ENCODE data around the gene ISCU. TPM values are rescaled to one million over a fixed set of nuclear protein-coding genes. Genes with fewer than 3 reads are reported as not detected.

The ISCU gene
- total and polyA plus RNA-seq, 8 donors: 83.3 to 256 (median 165) TPM

- Histone ChIP-seq H3K27ac (no peak overlapping the region), H3K9me3 (no peaks in the 10 kb centered on the region), H3K27me3 (peaks cover 0 to 10% (median 0%) of the 10 kb centered on the region in 3 donors), H3K36me3 (no peaks in the 10 kb centered on the region), H3K4me1 (no peaks in the 10 kb centered on the region), H3K4me3 (no peak overlapping the region)
- TF ChIP-seq EP300 (IDR thresholded peaks at IDR 0.05) (no peak), POLR2AphosphoS5 (IDR thresholded peaks at IDR 0.05) (no peak), POLR2A (IDR thresholded peaks at IDR 0.05) (no peak)
- TF ChIP-seq, protein P1, sequence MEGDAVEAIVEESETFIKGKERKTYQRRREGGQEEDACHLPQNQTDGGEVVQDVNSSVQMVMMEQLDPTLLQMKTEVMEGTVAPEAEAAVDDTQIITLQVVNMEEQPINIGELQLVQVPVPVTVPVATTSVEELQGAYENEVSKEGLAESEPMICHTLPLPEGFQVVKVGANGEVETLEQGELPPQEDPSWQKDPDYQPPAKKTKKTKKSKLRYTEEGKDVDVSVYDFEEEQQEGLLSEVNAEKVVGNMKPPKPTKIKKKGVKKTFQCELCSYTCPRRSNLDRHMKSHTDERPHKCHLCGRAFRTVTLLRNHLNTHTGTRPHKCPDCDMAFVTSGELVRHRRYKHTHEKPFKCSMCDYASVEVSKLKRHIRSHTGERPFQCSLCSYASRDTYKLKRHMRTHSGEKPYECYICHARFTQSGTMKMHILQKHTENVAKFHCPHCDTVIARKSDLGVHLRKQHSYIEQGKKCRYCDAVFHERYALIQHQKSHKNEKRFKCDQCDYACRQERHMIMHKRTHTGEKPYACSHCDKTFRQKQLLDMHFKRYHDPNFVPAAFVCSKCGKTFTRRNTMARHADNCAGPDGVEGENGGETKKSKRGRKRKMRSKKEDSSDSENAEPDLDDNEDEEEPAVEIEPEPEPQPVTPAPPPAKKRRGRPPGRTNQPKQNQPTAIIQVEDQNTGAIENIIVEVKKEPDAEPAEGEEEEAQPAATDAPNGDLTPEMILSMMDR (IDR thresholded peaks at IDR 0.05): no peak
- intact Hi-C loops (cut with DNase I; ENCODE audit: low total_unique reads): no loop called here
- no peak for DNase-seq
- 32 to 51% (median 40%) methylated on average over 3 to 7 of the region's 7 CpGs for WGBS, 5 donors
Observed at GRCh38 chr12:108583991-108584390, 21.6 kb downstream of the ISCU start.

DNA sequence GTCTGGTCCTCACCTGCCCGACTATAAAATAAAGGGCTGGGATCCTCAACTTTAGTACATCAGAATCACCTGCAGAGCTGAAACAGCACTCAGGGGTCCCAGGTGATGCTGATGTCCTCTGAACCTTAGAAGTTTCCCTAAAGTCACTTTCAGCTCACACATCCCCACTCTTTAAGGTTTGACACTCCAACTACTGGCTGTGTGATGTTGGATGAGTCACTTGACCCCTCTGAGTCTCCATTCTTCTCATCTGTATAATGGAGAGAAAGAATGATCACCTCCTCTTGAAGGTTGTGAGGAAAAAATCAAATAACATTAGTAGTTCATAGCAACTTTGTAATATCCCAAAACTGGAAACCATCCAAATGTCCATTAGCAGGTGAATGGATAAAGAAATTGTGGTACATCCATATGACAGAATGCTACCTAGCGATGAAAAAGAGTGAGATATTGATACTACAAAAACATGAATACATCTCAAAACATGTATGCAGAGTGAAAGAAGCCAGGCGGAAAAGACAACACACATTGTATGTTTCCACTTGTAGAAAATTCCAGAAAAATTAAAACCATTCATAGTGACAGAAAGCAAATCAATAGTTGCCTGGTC lies 22.2 kb downstream of the ISCU start:
- Histone ChIP-seq H3K9me3 (no peaks in the 10 kb centered on the region), H3K4me1 (no peaks in the 10 kb centered on the region), H3K27me3 (peaks cover 0 to 16% (median 0%) of the 10 kb centered on the region in 3 donors), H3K4me3 (no peak overlapping the region), H3K36me3 (no peaks in the 10 kb centered on the region), H3K27ac (no peak overlapping the region)
- DNase-seq: no peak
- intact Hi-C loops (cut with DNase I; ENCODE audit: low total_unique reads): no loop called here
- no peak for TF ChIP-seq EP300 (IDR thresholded peaks at IDR 0.05)
- no peak for TF ChIP-seq POLR2AphosphoS5 (IDR thresholded peaks at IDR 0.05)
- TF ChIP-seq, protein P1 (IDR thresholded peaks at IDR 0.05): no peak
- no peak for TF ChIP-seq POLR2A (IDR thresholded peaks at IDR 0.05)
- WGBS, 5 donors: 72 to 79% (median 76%) methylated on average over 3 of the region's 3 CpGs

GRCh38 chr12:108585864-108586263 lies 23.5 kb downstream of the ISCU start:
- Histone ChIP-seq H3K4me1 (no peaks in the 10 kb centered on the region), H3K4me3 (no peak overlapping the region), H3K27ac (no peak overlapping the region), H3K36me3 (no peaks in the 10 kb centered on the region), H3K9me3 (no peaks in the 10 kb centered on the region), H3K27me3 (peaks cover 0 to 22% (median 0%) of the 10 kb centered on the region in 3 donors)
- no peak for DNase-seq
- WGBS, 5 donors: 65 to 74% (median 73%) methylated on average over 4 of the region's 4 CpGs
- intact Hi-C loops (cut with DNase I; ENCODE audit: low total_unique reads): no loop called here
- TF ChIP-seq EP300 (IDR thresholded peaks at IDR 0.05) (no peak), POLR2A (IDR thresholded peaks at IDR 0.05) (no peak), POLR2AphosphoS5 (IDR thresholded peaks at IDR 0.05) (no peak)
- TF ChIP-seq, protein P1 (IDR thresholded peaks at IDR 0.05): no peak

- intact Hi-C loops (cut with DNase I; ENCODE audit: low total_unique reads): no loop called here
- no peaks in the 10 kb centered on the region for H3K36me3 ChIP-seq
- DNase-seq: no peak
- H3K4me3 ChIP-seq: no peak overlapping the region
- H3K9me3 ChIP-seq: no peaks in the 10 kb centered on the region
- no peaks in the 10 kb centered on the region for H3K4me1 ChIP-seq
- TF ChIP-seq POLR2AphosphoS5 (IDR thresholded peaks at IDR 0.05) (no peak), POLR2A (IDR thresholded peaks at IDR 0.05) (no peak), EP300 (IDR thresholded peaks at IDR 0.05) (no peak)
- TF ChIP-seq, protein P1 (IDR thresholded peaks at IDR 0.05): no peak
- WGBS, 5 donors: 85 to 94% (median 86%) methylated on average over 11 of the region's 11 CpGs
- H3K27ac ChIP-seq: no peak overlapping the region
- peaks cover 0 to 22% (median 0%) of the 10 kb centered on the region in 3 donors for H3K27me3 ChIP-seq
Observed at GRCh38 chr12:108586306-108586705, 23.9 kb downstream of the ISCU start.

Data from stomach (tissue), 9 donors.